NCI-H2171 treated with DMSO at 0.1 percent for 48 hours (cell line): ENCODE data around the gene TP53BP2.

Experiments
- DNase-seq: peaks from one replicate; lab custom pipeline; 2025; lab: John Stamatoyannopoulos, UW

Gene TP53BP2

DNA sequence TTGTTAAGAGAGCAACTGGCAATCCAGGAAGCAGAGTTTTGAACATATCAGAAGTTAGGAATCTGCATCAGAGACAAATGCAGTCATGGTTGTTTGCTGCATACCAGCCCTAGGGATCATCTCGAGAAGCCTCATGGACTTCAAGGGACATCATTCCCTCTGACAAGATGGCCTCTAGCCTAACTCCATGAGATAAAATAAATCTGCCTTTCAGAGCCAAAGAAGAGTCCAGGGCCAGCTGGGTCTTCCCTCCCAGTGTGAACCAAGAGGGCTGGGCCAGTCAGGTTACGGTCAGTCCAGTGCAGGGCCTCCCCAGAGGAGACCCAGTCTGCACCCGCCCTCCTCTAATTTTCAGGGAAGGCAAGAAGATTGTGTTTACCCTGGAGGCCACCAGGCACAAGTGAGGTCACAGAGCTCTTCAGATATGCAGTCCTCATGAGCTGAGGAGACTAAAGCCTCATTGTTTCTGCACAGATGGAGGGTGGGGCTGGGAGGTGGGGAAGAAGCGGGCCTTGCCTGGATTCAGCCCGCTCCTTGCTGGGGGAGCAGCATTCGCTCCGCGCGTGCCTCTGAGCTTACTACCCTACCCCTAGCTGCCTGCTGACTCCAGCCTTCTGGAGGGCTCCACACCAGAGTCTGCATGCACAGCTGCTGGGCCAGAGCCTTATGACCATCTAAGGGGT is 80.6 kb downstream of the TP53BP2 start:
- DNase-seq = no peak

DNA sequence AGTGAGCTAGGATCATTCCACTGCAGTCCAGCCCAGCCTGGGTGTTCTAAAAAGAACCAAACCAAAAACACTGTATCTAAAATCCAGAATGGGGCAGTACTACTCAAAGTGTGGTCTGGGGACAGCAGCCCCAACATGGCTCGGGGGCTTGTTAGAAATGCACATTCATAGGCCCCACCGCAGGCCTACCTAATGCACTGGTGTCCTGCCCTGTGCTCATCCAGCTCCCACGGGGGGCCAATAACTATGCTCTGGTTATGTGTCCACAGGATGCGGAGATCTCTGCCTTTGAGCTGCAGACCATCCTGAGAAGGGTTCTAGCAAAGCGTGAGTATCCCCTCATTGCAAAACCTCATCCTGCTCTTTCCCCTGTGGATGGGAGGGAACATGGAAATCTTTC is 81.9 kb downstream of the TP53BP2 start:
- DNase-seq = no peak

DNA sequence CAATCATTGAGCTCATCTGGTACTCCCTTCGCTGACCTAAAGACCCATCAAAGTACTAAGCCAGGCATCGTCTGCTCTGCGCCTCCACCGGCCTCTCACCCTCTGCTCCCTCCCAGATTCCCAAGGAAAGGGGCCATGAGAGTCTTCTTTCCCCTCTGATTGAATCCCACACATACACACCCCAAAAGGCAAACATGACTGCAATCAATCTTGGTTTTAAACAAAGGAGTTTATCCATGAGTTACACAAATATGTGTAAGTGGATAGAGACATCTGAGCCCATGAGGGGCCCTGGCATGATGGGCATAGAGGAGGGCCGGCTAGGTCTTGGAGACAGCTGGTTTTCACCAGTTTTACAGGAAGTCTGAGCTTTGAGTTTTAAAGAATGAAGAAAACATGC is 82.5 kb downstream of the TP53BP2 start:
- DNase-seq = no peak

DNA sequence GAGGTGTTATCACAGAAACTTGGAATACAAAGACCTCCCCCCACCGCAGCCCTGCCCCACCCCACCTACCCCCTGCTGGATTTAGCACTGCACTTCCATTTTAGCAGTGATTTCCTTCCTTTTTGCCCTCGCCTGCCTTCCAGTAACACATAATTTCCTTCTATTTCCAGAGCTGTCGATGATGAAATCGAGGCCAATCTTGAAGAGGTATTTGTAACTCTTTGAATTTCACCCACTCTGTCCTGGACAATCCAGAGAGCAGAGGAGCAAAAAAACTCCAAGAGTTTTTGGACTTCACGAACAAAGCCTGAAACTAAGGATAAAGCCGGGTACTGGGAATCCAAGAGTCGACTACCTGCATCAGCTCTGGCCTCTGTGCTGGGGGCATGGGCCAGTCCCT is 84.3 kb downstream of the TP53BP2 start:
- no peak for DNase-seq

DNA sequence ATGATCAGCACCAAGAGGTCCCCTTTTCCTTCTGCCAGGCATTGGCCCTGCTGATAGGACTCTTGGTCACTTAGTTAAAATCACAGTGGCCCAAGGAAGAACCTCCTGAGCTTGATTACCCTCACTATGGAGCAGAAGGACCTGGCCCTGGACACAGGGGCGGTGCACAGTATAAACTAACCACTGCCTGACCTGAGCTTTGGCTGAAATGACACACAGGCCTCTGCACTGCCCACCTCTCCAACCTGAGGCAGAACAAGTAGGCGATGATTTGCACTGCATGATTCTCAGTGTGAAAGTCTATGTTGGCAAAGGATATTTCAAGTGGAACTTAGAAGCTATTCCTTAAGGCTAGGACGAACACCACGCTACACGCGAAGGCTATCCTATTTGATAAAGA is 84.9 kb downstream of the TP53BP2 start:
- DNase-seq = no peak

DNA sequence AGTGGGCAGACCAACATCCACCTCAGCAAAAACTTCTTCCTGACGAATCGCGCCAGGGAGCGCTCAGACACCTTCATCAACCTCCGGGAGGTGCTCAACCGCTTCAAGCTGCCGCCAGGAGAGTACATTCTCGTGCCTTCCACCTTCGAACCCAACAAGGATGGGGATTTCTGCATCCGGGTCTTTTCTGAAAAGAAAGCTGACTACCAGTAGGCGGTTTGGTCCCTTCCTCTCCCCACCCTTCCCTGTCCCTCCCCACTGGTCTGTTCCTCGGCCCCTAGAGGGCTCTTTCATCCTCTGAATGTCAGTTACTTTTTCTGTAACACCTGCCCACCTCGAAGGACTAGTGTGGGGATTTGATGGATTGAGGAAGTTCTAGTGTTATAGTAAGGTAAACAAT is 86.5 kb downstream of the TP53BP2 start:
- DNase-seq = no peak

DNA sequence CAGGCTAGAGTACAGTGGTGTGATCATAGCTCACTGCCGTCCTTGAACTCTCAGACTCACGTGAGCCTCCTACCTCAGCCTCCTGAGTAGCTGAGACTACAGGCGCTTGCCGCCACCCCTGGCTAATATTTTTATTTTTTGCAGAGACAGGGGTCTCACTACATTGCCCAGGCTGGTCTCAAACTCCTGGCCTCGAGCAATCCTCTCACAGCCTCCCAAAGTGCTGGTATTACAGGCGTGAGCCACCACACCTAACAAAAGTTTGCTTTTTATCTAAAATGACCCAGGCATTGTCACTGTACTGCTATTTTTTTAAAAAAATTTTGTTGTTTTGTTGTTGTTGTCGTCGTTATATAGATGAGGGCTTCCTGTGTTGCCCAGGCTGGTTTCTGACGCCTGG is 87.0 kb downstream of the TP53BP2 start:
- no peak for DNase-seq

DNA sequence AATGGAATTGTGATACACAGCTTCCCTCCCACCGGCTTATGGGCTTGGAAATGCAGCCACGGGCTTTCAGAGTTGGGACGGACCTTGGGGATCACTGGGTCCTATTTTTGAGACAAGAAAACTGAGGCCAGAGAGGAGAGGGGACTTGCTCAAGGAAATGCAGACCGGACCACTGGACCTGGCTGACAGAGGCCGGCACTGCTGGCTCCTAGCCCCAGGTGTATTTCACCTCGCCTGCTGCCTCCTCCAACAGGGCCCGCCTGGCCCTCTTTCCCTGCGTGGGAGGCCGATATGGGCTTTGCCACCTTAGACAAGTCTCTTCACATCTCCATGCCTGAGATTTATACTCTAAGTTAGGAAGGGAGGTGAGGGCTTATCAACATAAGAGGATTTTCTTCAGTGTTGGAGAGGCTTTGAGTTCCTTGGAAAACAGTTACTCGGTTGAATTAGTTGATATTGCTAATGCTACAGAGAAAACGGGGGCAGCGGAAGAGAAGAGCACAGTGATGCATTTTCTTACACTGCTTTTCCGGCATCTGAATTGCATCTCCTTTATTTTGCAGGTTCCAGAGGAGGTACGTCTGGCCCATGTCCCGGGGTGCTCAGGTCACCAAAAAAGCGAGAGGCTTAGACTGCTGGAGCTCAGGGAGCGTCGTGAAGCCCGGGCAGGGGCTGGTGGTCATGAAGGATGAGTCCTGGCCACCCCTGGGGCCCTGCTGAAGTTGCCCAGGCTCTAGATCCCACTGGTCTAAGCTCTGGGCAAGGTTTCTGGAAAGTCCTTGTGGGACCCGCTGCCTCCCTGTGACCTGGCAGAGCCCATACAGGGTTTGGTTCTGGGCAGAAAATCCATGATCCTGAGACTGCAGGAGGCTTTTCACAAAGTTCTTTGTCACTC is 88.7 kb downstream of the TP53BP2 start:
- DNase-seq = no peak

DNA sequence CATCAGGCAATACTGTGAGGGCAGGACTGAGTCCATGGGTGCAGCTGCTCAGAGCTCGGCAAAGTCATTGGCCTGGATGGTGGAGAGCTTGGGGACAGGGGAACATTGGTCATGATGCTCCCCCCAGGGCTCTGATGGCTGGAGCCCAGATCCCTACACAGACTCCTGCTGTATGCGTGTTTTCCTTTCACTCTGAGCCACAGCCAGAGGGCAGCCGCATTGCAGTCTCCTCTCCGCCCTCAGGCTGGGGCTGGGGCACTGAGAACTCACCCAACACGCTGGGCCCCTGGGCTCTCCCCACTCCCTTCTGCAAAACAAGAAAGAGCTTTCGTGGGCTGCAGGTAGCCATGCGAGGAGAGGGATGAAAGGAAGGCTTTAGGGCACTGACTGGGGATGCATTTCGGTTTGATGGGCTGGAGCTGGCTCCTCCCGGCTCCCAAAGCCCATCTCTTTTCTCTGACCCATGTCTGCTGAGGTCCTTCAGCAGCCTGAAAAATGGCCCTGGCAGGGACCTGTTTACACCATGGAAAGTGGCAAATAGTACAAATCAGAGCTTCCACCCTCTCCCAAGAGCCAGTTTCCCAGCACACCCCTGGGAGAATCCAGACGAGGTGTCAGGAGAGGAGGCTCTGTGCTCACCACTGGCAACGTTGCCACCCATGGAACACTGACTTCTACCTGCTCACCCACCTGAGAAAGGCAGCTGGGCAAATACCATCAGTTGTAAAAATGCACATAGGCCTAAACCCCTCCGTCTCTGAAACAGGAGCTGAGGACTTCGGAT is 89.6 kb downstream of the TP53BP2 start:
- DNase-seq = no peak

DNA sequence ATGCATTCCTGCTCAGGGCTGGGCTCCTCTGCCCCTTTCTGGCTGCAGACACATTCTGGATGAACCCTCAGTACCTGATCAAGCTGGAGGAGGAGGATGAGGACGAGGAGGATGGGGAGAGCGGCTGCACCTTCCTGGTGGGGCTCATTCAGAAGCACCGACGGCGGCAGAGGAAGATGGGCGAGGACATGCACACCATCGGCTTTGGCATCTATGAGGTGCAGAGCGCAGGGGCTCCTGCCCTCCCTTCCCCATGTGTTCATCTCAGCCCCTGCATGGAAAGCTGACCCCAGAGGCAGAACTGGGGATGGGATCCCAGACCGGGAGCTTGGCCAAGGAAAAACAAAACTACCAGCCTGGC is 90.3 kb downstream of the TP53BP2 start:
- DNase-seq = no peak

DNA sequence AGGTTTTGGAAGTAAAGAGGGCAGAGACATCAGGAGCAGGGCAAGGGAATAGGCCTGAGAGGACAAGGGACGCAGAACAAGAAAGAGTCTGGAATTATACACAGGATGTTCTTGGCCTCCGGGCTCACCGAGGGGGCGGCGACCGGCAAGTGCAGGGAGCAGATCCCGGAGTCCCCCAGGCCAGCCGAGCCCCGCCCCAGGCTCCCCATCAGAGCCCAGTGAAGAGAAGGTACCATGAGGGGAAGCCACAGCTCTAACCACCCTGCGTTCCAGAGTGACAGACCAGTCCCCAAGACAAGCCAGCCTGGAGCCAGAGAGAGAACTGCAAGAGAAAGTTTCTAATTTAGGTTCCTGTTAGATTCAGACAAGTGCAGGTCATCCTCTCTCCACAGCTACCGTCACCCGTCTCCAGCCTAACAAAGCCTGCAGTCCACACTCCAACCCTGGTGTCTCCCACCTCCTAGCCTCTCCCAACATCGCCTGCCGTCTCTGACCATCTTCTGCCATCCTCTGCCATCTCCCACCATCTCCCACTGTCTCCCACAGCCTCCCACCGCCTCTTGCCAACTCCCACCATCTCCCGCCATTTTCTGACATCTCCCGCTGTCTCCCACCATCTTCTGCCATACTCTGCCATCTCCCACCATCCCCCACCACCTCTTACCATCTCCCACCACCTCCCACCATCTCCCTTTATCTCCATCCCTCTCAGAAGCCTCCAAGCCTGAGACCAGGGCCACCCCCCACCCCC is 90.9 kb downstream of the TP53BP2 start:
- no peak for DNase-seq

DNA sequence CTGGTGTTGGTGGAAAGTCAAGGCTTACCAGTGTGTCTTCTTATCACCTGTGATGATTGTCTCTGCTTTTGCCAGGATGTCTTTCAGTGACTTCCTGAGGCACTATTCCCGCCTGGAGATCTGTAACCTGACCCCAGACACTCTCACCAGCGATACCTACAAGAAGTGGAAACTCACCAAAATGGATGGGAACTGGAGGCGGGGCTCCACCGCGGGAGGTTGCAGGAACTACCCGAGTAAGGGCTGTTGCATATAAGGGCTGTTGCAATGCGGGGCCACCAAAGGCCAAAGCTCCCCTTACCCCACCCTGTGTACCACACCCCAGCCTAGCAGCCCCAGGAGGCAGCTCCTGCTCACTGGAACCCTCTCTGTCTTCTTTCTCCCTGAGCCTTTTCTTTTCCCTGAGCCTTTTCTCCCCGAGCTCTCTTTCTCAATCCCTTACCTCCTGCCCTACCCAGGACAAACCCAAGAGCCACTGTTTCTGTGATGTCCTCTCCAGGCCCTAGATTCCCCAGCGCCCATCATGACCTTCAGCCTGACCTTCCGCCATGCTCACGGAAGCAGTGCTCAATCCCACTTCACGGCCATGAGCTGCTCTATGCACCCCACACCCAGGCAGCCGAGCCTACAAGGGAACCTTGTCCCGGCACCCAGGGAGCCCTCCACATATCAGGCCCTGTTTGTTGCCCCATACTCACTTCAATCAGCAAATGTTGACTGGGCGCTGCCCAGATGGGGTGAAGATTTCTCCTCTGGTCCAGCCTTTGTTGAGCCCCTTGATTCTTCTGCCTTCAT is 92.8 kb downstream of the TP53BP2 start:
- no peak for DNase-seq

DNA sequence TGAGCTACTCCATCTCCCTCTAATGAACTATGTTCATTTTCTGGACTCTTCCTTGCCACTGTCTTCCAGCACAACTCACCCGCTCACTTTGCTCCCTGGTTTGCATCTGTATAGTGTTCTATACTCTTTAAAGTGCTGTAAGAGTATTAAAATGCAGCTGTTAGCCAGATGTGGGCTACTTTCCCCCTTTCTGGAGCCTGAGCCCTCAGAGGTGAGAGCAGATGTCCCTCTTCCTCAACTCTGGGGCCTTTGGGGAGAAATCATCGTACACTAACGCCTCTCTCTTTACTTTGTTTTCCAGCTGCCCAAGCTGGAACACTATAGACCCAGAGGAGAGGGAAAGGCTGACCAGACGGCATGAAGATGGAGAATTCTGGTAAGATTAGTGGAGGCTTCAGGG is 94.1 kb downstream of the TP53BP2 start:
- no peak for DNase-seq

DNA sequence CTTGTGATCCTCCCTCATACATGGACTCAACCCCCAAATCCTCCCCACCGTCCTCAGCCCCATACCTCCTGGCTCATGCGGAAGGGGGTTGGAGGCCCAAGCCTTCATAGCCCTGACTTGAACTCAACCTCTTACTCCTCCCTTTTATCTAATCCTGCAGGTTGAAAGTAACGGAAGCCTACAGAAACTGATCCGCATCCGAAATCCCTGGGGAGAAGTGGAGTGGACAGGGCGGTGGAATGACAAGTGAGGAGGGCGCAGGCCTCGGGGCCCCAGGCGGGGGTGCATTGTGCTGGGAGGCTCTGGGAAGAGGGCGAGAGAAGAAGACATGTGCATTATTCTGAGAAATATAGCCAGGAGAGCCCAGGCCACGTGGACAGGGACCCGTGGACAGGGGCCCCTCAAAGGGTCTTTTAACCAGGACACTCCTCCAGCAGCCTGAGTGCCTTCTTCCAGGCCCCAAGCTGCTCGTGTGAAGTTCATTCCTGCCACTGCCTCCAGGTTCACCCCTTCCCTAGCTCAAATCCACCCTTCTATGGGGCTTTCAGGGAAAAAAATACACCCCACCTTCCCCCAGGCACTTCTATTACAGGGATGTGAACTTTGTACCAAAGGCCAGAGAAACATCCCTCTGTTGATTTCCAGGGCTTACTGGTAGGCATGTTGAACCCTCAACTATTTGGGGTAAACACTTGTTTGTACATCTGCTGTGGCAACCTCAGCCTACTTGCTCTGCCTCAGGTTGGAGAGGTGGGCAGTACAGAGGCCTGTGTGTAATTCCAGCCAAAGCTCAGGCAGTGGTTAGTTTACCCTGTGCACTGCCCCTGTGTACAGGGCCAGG is 94.8 kb downstream of the TP53BP2 start:
- DNase-seq = no peak

DNA sequence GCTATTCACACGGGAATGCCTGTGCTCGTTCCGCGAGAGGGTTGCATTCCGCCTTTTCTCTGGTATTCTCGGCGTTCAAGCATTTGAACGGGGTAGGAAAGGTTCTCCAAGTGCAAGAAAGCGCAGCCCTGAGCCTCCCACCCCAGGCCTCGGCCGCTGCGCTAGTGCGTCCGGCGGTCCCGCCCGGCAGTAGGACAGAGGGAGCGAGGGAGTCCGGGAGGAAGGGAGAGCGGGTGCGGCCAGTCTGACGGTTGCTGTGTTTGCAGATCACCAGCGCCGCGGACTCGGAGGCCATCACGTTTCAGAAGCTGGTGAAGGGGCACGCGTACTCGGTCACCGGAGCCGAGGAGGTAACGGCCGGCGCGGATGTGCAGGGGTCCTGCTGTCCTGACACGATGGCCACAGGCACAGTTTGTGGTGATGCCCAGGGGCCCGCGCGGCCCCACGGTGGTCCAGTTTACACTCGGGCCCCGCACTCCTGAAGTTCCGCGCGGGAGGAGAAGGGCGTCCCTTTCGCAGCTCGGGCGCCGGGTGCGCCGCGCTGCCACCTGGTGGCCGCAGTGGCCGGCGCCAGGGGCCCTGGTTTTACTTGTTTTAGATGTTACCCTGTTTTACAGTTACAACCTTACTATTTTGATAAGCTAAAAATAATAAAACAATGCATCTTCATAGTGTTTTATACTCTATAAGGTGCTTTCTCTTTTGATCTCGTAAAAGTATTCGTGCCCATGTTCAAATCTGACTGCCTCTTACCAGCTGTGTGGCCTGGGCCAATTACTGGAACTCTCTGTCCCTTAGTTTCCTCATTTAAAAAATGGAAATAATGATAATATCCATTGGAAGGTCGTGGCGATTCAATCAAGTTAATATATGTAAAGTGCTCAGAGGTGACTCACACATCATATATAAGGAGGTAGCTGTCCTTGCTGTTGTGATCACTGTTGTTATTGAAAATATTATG is 96.7 kb downstream of the TP53BP2 start:
- no peak for DNase-seq

DNA sequence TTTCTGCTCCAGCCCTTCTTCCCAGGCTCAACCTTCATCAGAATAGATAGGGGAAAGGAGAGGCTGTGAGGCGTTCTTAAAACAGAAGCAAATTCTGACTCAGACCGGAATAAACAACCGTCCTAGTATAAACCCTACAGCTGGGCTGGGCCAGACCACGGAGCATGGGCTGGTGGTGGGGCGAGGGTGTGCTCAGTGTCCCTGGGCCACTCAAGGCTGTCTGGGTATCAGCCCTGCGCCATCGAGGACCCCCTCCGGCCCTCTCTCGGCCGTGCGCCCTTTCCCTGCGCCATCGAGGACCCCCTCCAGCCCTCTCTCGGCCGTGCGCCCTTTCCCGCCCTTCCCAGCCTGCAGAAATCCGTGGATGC is 97.4 kb downstream of the TP53BP2 start:
- DNase-seq = no peak

DNA sequence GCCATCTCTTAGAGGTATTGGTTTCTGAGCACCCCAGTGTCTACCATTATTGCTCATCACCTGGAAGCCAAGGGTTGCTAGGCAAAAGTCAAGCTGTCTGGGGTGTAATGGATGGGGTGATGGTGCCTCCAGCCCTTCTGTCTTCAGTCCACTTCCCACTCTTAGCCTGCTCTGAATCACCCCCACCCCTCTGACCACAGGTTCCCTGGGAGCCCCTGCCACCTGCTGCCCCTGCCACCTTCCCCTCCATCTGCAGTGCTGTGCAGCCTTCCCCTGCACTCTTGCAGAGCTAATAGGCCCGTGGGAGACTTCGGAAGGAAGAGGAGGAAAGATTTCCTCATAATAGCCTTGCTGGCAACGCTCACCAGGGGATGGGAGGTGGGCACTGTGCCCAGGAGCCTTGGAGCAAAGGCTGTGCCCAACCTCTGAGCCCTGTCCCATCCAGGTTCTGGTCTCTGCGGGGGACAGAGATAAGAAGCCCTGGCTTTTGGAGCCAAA is 97.9 kb downstream of the TP53BP2 start:
- no peak for DNase-seq

DNA sequence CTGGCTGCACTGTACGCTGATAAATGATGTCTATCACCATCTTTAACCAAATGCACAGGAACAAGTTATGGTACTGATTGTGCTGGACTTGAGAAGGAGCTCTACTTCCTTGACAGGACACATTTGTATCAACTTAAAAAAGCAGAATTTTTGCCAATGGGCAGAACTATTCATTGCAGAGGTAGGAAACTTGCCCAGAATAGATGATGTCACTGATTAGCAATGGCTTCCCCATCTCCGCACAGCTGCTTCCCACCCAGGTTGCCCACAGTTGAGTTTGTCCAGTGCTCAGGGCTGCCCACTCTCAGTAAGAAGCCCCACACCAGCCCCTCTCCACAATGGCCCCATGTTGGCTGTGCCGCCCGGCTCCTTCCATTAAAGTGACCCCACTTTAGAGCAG is 100.0 kb downstream of the TP53BP2 start:
- DNase-seq = no peak
